ACHN (cell line): Measurements from ENCODE around the gene EFNB3.

ENCODE experiments used
- DNase-seq: peaks from one replicate; pipeline ENCODE4 v3.0.0-alpha.2; 2015
- in situ Hi-C: cut with HindIII; loops from 2 replicates; pipeline ENCODE4 v1.10.0; 2017; ENCODE audit warnings: low sequenced_read_pairs, low pct_ligation_motif_present, low pct_unique_long_range_greater_than_20kb

Gene EFNB3

DNA sequence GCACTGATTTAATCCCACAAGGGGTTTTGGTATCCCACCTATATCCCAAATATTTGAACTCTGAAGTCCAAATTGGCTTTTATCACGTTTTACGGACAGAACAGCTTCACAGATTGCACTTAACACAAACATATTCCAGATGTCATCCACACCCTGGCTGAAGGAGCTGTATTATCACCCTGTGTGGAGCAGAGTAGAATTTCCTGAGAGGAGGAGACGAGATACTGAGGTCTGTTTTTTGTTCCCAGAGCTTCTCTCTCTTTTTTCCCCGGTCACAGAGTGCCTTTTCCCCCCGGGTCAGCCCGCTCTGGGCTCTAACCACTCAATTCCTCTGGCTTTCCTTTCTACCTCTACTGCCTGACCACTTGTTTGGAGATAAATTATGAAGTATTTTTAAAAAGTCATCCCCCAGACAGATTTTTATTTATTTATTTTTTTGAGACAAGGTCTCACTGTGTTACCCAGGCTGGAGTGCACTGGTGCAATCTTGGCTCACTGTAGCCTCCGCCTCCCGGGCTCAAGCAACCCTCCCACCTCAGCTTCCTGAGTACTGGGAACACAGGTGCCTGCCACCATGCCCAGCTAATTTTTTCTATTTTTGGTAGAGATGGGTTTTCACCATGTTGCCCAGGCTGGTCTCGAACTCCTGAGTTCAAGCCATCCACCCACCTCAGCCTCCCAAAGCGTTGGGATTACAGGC is 43.2 kb downstream of the EFNB3 start:
- in situ Hi-C loops, result no loop called here
- no peak for DNase-seq

DNA sequence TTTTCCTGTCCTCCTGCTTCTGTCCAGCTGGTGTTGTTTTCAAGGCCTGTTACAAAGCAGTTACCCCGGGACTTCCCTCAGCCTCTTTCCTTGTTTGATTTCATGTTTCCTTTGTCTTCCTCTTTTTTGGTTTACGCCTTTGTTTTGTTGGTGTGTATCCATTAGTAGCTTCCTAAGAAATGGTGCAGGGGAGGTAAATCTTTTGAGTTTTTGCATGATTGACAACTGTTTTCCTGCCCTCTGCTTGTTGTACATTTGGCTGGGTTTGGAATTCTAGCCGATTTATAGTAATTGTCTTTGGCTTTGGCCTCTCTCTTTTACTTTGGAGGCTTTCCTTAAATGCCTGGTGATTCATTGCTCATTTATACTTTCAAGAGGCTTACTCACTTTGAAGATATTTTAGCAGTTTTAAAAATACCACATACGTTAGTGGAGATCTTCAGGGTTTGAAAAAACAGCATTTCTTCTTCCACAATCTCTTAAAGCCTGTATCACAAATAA is 45.4 kb downstream of the EFNB3 start:
- in situ Hi-C loops, result no loop called here
- DNase-seq, result peak; percentile 89

DNA sequence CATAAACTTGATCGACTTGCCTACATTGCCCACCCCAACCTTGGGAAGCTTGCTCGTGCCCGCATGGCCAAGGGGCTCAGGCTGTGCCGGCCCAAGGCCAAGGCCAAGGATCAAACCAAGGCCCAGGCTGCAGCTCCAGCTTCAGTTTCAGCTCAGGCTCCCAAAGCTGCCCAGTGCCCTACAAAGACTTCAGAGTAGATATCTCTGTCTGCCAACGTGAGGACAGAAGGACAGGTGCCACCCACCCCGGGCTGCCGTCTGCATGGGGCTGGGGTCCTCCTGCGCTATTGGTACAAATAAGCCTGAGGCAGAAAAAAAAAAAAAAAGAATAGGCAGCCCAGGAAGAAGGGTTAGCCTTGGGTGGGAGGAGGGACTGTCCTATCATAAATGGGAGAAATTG is 49.7 kb downstream of the EFNB3 start:
- in situ Hi-C loops, result no loop called here

DNA sequence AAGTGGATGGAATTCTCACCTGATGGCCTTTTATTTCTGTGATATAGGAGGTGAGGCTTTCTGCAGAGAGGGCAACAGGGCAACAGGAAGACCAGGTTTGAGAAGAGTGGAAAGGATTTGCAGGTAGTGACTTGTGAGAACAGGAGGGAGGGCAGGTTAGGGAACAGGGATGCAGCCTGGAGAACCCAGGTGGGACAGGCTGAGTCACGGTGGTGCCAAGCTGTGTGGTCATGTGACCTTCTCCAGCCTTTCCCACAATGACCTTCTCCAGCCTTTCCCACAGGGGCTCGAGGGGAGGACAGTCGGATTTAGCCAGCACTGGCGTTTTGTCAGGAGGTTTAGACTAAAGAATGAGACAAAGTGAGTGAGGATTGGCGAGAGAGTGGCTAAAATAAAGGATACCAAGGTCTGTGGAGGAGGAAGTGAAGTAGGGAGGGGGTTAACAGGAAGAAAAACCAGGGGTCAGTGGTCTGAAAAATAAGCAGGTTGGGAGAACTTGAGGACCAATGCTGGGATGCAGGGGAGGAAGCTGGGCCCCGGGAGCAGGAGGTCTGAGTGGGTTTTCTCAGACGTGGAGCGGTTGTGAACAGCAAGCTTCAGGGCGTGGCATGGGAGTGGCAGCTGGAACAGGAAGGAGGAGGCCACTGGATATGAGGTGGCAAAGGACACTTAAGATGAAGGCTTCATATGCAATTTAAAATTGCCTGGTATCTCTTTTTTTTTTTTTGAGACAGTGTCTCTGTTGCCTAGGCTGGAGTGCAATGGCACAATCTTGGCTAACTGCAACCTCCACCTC is 50.3 kb downstream of the EFNB3 start:
- in situ Hi-C loops, result no loop called here
- DNase-seq, result no peak

More for the DNA sequence above, 49.7 kb downstream of the EFNB3 start:
- DNase-seq, result no peak

DNA sequence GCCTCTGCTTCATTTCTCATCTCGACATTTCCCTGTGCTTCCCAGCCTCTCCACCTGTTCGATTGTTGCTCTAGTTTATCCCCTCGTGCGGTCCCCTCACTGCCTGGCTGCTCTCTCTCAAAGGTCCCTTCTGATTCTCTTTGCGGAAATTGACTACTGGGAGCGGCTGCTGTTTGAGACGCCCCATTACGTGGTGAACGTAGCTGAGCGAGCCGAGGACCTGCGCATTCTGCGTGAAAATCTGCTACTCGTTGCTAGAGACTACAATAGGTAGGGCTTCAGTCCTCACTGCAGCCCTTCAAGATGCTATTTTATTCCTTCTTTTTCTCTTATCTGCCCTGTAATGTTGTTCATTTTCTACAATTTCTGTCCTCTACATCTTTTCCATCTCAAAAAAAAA is 52.0 kb downstream of the EFNB3 start:
- no peak for DNase-seq
- in situ Hi-C loops, result no loop called here
